Loucy (cell line): ENCODE data around the gene MELK.

Experiments
- CTCF ChIP-seq: fragments of 200-600 bp; sonication (generic); conservative IDR thresholded peaks from 2 replicates; pipeline ENCODE4 v1.5.1; 2014; ENCODE audit warnings: mild to moderate bottlenecking, antibody characterized with exemption, low read length
- EZH2phosphoT487 ChIP-seq: fragments of 200-600 bp; IDR thresholded peaks from 2 replicates; pipeline ENCODE4 v1.6.1; 2018; ENCODE audit warnings: antibody characterized with exemption, mild to moderate bottlenecking, moderate library complexity, borderline replicate concordance

GRCh38 chr9:36679710-36680109, 107.0 kb downstream of the MELK start:
- TF ChIP-seq CTCF (no peak), EZH2phosphoT487 (no peak)
